Stimulated activated CD4-positive, alpha-beta T cell treated with anti-CD3 and anti-CD28 coated beads, Interleukin-12 subunit alpha, Interleukin-12 subunit beta, amount 100 ng/mL, for 48 hours (primary cell): Measurements from ENCODE around the gene SFRP5.

Source experiments
- DNase-seq, 3 donors: peaks; one replicate each; pipeline ENCODE4 v3.0.0-alpha.2; 2020; ENCODE audit warnings: low read depth in 2 of 3, low spot score in 1 of 3

SFRP5 gene

GRCh38 chr10:97785731-97786130 lies 13.9 kb upstream of the SFRP5 start:
- no peak for DNase-seq

GRCh38 chr10:97785231-97785630 lies 13.4 kb upstream of the SFRP5 start:
- no peak for DNase-seq

GRCh38 chr10:97784200-97784810 lies 12.5 kb upstream of the SFRP5 start:
- no peak for DNase-seq

GRCh38 chr10:97782455-97783228 lies 10.8 kb upstream of the SFRP5 start:
- no peak for DNase-seq

GRCh38 chr10:97781618-97782331 lies 10.0 kb upstream of the SFRP5 start:
- DNase-seq = no peak

GRCh38 chr10:97780841-97781617 lies 9.2 kb upstream of the SFRP5 start:
- no peak for DNase-seq

GRCh38 chr10:97779975-97780374 lies 8.2 kb upstream of the SFRP5 start:
- no peak for DNase-seq

- DNase-seq = no peak
These were observed 7.7 kb upstream of the SFRP5 start for GRCh38 chr10:97779492-97779891.

GRCh38 chr10:97778452-97779302 lies 6.9 kb upstream of the SFRP5 start:
- no peak for DNase-seq

- no peak for DNase-seq
These were observed 5.3 kb upstream of the SFRP5 start for GRCh38 chr10:97777143-97777542.

- no peak for DNase-seq
These were observed 3.1 kb upstream of the SFRP5 start for GRCh38 chr10:97774811-97775294.

GRCh38 chr10:97773096-97773495 lies 1.3 kb upstream of the SFRP5 start:
- no peak for DNase-seq

GRCh38 chr10:97771055-97771891 lies 526 bp downstream of the SFRP5 start:
- no peak for DNase-seq

GRCh38 chr10:97770255-97770654 lies 1.5 kb downstream of the SFRP5 start:
- no peak for DNase-seq

- no peak for DNase-seq
These were observed 3.2 kb downstream of the SFRP5 start for GRCh38 chr10:97768322-97769315.

GRCh38 chr10:97766996-97767924 lies 4.5 kb downstream of the SFRP5 start:
- no peak for DNase-seq
